GM19099 (cell line): ENCODE data around the gene SLC44A5.

ENCODE experiments used
- POLR2A ChIP-seq: IDR thresholded peaks from 3 replicates; pipeline ENCODE4 v1.6.1; 2011; ENCODE audit warnings: low read depth; ENCODE audit not compliant: insufficient read length; ENCODE audit errors: extremely low read depth

Gene SLC44A5

GRCh38 chr1:75165264-75165663 is 445.6 kb downstream of the SLC44A5 start:
- TF ChIP-seq POLR2A, result no peak

GRCh38 chr1:75159154-75159553 is 451.8 kb downstream of the SLC44A5 start:
- TF ChIP-seq POLR2A, result no peak
